ENCODE results near the gene SETD1A. TPM values are rescaled to one million over a fixed set of nuclear protein-coding genes. Genes with fewer than 3 reads are reported as not detected.
"Not testable (repeated sequence)": the region's sequence is repeated elsewhere in the genome, so short reads cannot be mapped to it uniquely, and the experiment has no call there.

The SETD1A gene
- total RNA-seq, 1 donor from 2014 or later = 7.4 TPM

DNA sequence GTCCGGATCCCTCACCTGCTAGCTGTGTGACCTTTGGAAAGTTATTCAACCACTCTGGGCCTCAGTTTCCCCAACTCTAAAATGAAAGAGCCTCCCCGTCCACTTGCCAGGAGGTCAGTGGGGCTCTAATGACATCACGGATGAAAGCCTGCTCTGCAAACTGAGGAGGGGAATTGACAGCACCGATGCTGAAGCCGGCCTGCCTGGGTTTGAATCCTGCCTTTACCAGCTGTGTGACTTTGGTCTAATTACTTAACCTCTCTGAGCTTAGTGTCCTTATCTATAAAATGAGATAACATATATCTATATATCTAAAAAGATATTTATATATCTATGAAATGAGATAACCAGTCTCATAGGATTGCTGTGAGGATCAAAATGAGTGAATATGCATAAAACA, 51.0 kb downstream of the SETD1A start:
- intact Hi-C loops (cut with micrococcal nuclease) = no loop called here
- TF ChIP-seq, protein P1, sequence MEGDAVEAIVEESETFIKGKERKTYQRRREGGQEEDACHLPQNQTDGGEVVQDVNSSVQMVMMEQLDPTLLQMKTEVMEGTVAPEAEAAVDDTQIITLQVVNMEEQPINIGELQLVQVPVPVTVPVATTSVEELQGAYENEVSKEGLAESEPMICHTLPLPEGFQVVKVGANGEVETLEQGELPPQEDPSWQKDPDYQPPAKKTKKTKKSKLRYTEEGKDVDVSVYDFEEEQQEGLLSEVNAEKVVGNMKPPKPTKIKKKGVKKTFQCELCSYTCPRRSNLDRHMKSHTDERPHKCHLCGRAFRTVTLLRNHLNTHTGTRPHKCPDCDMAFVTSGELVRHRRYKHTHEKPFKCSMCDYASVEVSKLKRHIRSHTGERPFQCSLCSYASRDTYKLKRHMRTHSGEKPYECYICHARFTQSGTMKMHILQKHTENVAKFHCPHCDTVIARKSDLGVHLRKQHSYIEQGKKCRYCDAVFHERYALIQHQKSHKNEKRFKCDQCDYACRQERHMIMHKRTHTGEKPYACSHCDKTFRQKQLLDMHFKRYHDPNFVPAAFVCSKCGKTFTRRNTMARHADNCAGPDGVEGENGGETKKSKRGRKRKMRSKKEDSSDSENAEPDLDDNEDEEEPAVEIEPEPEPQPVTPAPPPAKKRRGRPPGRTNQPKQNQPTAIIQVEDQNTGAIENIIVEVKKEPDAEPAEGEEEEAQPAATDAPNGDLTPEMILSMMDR (IDR thresholded peaks at IDR 0.05; ENCODE audit: borderline replicate concordance) = no peak
- Histone ChIP-seq H3K36me3 (no peaks in the 10 kb centered on the region), H3K9me3 (replicated peaks) (no peaks in the 10 kb centered on the region), H3K27me3 (ENCODE audit: low read depth) (peaks cover 77% of the 10 kb centered on the region), H3K4me1 (no peaks in the 10 kb centered on the region), H3K4me3 (no peak overlapping the region), H3K27ac (replicated peaks) (no peak overlapping the region)
- no peak for DNase-seq

DNA sequence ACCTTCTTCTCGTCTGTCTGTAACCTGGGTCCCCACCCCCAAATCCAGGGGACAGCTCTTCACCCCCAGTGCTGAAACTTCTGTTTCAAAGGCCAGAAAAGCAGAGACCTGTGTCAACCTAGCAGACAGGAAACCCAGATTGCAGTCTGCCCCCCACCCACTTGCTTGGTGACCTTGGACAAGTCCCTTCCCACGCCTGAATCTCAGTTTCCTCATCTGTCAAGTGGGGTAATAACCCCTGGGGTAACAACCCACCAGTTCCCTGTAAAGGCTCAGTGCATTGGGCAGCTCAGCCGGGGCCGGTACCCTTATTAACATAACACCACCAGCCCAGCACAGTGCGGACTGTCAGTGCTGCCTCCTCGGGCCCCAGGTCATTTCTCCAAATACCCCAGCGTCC, 51.6 kb downstream of the SETD1A start:
- Histone ChIP-seq H3K4me3 (no peak overlapping the region), H3K27ac (replicated peaks) (no peak overlapping the region), H3K27me3 (ENCODE audit: low read depth) (peaks cover 83% of the 10 kb centered on the region), H3K9me3 (replicated peaks) (no peaks in the 10 kb centered on the region), H3K36me3 (no peaks in the 10 kb centered on the region), H3K4me1 (no peaks in the 10 kb centered on the region)
- DNase-seq = no peak
- TF ChIP-seq, protein P1 (IDR thresholded peaks at IDR 0.05; ENCODE audit: borderline replicate concordance) = no peak
- intact Hi-C loops (cut with micrococcal nuclease) = no loop called here

DNA sequence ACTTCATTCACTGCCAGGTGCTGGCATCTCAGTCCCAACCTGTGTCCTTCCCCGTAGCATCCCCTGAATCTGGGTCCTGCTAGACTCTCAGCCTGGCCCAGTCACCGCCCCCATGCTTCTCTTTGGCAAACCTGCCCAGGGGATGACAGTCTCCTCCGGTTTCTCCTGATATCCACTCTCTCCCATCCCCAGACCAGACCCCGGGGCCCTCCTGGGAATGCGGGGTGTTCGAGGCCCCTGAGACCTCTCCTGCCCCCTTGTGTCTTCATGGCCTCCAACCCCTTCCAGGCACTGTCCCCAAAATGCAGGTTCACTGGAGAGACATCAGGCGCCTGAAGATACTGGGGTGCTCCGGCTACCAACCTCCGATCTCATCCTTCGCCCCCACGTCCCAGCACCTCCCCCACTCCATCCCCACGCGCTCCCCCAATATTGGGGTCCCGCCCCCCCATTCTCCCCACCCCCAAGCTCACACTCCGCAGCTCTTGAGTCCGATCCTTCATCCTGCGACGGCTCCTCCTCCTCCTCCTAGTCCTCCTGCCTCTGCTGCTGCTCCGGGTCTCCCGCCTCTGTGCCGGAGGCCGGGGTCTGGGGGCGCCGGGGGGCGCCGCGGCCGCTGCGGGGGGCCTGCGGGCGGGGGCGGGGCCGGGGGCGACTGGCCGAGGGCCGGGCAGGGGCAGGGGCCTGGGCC, 52.5 kb downstream of the SETD1A start:
- Histone ChIP-seq H3K36me3 (no peaks in the 10 kb centered on the region), H3K4me3 (no peak overlapping the region), H3K4me1 (no peaks in the 10 kb centered on the region), H3K27me3 (ENCODE audit: low read depth) (peaks cover 91% of the 10 kb centered on the region), H3K27ac (replicated peaks) (no peak overlapping the region), H3K9me3 (replicated peaks) (no peaks in the 10 kb centered on the region)
- no peak for DNase-seq
- TF ChIP-seq, protein P1 (IDR thresholded peaks at IDR 0.05; ENCODE audit: borderline replicate concordance) = no peak
- intact Hi-C loops (cut with micrococcal nuclease) = no loop called here

DNA sequence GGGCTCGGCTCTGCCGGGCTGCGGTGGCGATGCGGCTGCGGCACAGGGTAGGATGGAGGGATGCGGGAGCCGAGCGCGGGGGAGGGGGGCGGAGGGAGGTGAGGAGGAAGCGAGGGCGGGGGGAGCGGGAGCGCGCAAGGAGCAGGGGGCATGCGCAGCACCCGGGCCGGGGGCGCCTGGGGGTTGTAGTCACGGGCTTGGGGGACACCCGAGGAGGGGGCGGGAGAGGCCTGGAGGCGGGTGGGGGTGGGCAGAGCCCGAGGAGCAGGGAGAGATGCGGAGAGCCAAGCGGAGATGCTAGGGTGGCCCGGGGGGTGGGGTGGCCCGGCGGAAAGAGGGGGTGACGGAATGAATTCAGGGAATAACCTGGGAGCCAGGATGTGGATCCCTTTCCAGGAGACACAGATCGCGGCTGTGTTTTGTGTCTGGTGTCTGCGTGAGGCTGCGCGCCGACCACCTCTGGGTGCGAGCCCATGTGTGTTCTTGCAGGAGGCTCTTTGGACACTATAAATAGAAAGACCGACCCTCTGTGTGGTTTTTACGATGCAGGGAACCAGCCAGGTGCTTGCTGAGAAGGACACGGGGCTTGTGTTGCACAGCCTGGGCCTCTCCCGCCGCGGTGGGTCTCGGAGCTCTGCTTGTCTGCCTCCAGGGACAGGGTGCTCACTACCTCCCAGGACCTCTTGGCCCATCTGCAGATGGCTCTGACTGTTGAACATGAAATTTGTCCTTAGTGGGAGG, 53.2 kb downstream of the SETD1A start, which contains the start of gene STX1B:
STX1B (minus strand) TSS at position 54 of the 741 bp plus-strand sequence. CDS start 242 bp downstream, outside the sequence.
- TF ChIP-seq, protein P1 (IDR thresholded peaks at IDR 0.05; ENCODE audit: borderline replicate concordance) = no peak
- no peak within 1 kb of the TSS for H3K4me3 ChIP-seq
- H3K27me3 ChIP-seq (ENCODE audit: low read depth) = peaks cover 90% of the 10 kb centered on the region
- no peak within 1 kb of the TSS for H3K27ac ChIP-seq (replicated peaks)
- no peaks in the 10 kb centered on the region for H3K4me1 ChIP-seq
- no peaks in the 10 kb centered on the region for H3K9me3 ChIP-seq (replicated peaks)
- no peak for DNase-seq
- no peaks in the 10 kb centered on the region for H3K36me3 ChIP-seq
- intact Hi-C loops (cut with micrococcal nuclease) = no loop called here

DNA sequence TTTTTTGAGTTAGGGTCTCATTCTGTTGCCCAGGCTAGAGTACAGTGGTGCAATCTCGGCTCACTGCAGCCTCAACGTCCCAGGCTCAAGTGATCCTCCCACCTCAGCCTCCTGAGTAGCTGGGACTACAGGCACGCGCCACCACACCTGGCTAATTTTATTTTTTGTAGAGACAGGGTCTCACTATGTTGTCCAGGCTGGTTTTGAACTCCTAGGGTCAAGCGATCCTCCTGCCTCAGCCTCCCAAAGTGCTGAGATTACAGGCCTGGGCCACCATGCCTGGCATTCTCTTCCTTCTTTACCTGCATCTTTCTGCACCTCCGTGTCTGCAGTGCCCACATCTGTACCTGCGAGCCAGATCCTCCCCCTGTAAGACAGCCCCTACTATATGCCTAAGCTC, 54.3 kb downstream of the SETD1A start:
- H3K4me3 ChIP-seq; H3K36me3 ChIP-seq; H3K4me1 ChIP-seq; intact Hi-C loops (cut with micrococcal nuclease); DNase-seq; H3K27ac ChIP-seq (replicated peaks); H3K9me3 ChIP-seq (replicated peaks): not testable (repeated sequence)
- peaks cover 85% of the 10 kb centered on the region for H3K27me3 ChIP-seq (ENCODE audit: low read depth)

DNA sequence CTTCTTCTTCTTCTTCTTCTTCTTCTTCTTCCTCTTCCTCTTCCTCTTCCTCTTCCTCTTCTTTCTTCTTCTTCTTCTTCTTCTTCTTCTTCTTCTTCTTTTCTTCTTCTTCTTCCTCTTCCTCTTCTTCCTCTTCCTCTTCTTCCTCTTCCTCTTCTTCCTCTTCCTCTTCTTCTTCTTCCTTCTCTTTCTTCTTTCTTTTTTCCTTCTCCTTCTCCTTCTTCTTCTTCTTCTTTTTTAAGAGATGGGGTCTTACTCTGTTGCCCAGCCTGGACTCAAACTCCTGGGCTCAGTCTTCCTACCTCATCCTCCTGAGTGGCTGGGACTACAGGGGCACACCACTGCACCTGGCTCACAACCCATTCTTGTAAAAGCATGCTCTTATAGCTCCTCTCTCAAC, 55.7 kb downstream of the SETD1A start:
- H3K27ac ChIP-seq (replicated peaks); H3K36me3 ChIP-seq; DNase-seq; H3K9me3 ChIP-seq (replicated peaks); intact Hi-C loops (cut with micrococcal nuclease); H3K4me1 ChIP-seq; H3K4me3 ChIP-seq: not testable (repeated sequence)
- H3K27me3 ChIP-seq (ENCODE audit: low read depth) = peaks cover 84% of the 10 kb centered on the region
